WTC11 (cell line): Measurements from ENCODE around the gene DHX29. TPM values are rescaled to one million over a fixed set of nuclear protein-coding genes. Genes with fewer than 3 reads are reported as not detected.

Experiments
- total RNA-seq: library from RNA; stranded (reverse); gene quantifications from 3 replicates; pipeline ENCODE4 v1.2.3, GENCODE V29; 2021

The DHX29 gene
- total RNA-seq, 1 experiment from 2014 or later, result 29.7 TPM

Other genes starting within 250 kb of the DHX29 start
- not detected in 3 replicates for gene GZMA, start 205.0 kb downstream of the DHX29 start, total RNA-seq
- gene GPX8, start 147.5 kb downstream of the DHX29 start, total RNA-seq, result 30.6 to 39.2 TPM (median 33.7 TPM) in 3 replicates
- gene CDC20B, start 134.5 kb downstream of the DHX29 start, total RNA-seq, result not detected in 3 replicates
- 0.20 TPM in 1 of 3 replicates, not detected in the others for gene MCIDAS, start 80.4 kb downstream of the DHX29 start, total RNA-seq
- 0.14 to 0.44 TPM (median 0.24 TPM) in 3 replicates for gene CCNO, start 74.1 kb downstream of the DHX29 start, total RNA-seq
- 107 to 113 TPM (median 110 TPM) in 3 replicates for gene MTREX, start 295 bp upstream of the DHX29 start, total RNA-seq
- gene PLPP1, start 227.3 kb upstream of the DHX29 start, total RNA-seq, result 38.2 to 43.2 TPM (median 40.9 TPM) in 3 replicates